Common myeloid progenitor, CD34-positive (primary cell): ENCODE results near the gene EFNA1.
"Not testable (repeated sequence)": the region's sequence is repeated elsewhere in the genome, so short reads cannot be mapped to it uniquely, and the experiment has no call there.

Experiments used
- CTCF ChIA-PET: fragments of 350-600 bp; sonication (Branson Sonifier 250); formaldehyde crosslinking; loops from one replicate; lab custom pipeline; 2021; ENCODE audit warnings: antibody characterized with exemption; lab: Charles Lee
- POLR2A ChIA-PET: fragments of 350-600 bp; sonication (Branson Sonifier 250); formaldehyde crosslinking; loops from one replicate; lab custom pipeline; 2021; ENCODE audit warnings: antibody characterized with exemption; lab: Charles Lee
- DNase-seq, 3 donors: peaks; one replicate each; pipeline versions ENCODE4 v3.0.0 to v3.0.0-alpha.2; 2013
- H3K27ac ChIP-seq, 2 experiments: 1 replicate in 1 of 2; 2 replicates in 1 of 2; pipeline ENCODE4 v1.7.0; 2013; ENCODE audit warnings: inconsistent platforms in 2 of 2, low read length in 2 of 2, mild to moderate bottlenecking in 2 of 2, low read depth in 1 of 2, moderate library complexity in 1 of 2; ENCODE audit not compliant: severe bottlenecking in 2 of 2, insufficient read depth in 1 of 2, poor library complexity in 1 of 2
- H3K27me3 ChIP-seq, 5 experiments: replicated peaks in 2 of 5; 1 replicate in 3 of 5; 2 replicates in 2 of 5; pipeline versions ENCODE4 v1.6.1 to v1.7.0; 2013; ENCODE audit warnings: low read length in 4 of 5, mild to moderate bottlenecking in 2 of 5, moderate library complexity in 2 of 5, inconsistent platforms in 1 of 5; ENCODE audit not compliant: insufficient read depth in 5 of 5, control insufficient read depth in 4 of 5
- H3K36me3 ChIP-seq, 4 experiments: 1 replicate in 2 of 4; 2 replicates in 2 of 4; pipeline versions ENCODE4 v1.6.1 to v1.7.0; 2013; ENCODE audit warnings: low read length in 3 of 4, control low read depth in 1 of 4, mild to moderate bottlenecking in 1 of 4; ENCODE audit not compliant: control insufficient read depth in 4 of 4, insufficient read depth in 4 of 4
- H3K4me1 ChIP-seq, 4 experiments: 1 replicate in 3 of 4; 2 replicates in 1 of 4; pipeline versions ENCODE4 v1.6.1 to v1.7.1; 2013; ENCODE audit warnings: low read length in 3 of 4, mild to moderate bottlenecking in 3 of 4, control low read depth in 1 of 4, inconsistent platforms in 1 of 4, moderate library complexity in 1 of 4; ENCODE audit not compliant: control insufficient read depth in 4 of 4, insufficient read depth in 4 of 4; ENCODE audit errors: control extremely low read depth in 1 of 4
- H3K4me3 ChIP-seq, 7 experiments: 1 replicate in 4 of 7; 2 replicates in 3 of 7; pipeline versions ENCODE4 v1.5.1 to v1.7.0; 2013; ENCODE audit warnings: mild to moderate bottlenecking in 7 of 7, low read length in 6 of 7, moderate library complexity in 6 of 7, inconsistent platforms in 2 of 7, low read depth in 2 of 7, control low read depth in 1 of 7; ENCODE audit not compliant: insufficient read depth in 4 of 7, control insufficient read depth in 1 of 7; ENCODE audit errors: extremely low read depth in 1 of 7
- H3K9me3 ChIP-seq, 5 experiments: 1 replicate in 4 of 5; 2 replicates in 1 of 5; pipeline versions ENCODE4 v1.6.1 to v1.7.1; 2013; ENCODE audit warnings: low read length in 4 of 5, mild to moderate bottlenecking in 2 of 5, inconsistent platforms in 1 of 5, low read depth in 1 of 5, moderate library complexity in 1 of 5; ENCODE audit not compliant: control insufficient read depth in 4 of 5, insufficient read depth in 2 of 5; ENCODE audit errors: control extremely low read depth in 1 of 5
- WGBS: methylation state at CpG from one replicate; pipeline ENCODE4 v1.1.5; 2013; ENCODE audit not compliant: insufficient coverage; 5-methylcytosine and 5-hydroxymethylcytosine counted together

The EFNA1 gene

GRCh38 chr1:155160128-155160527 is 32.5 kb downstream of the EFNA1 start:
- ChIA-PET CTCF (interaction anchor here (1.0 kb wide), 1 partner anchor 13 kb away, joined by 3 read pairs; the partner anchor contains the start of gene KRTCAP2), POLR2A (no interaction called here)
- no peaks in the 10 kb centered on the region for H3K9me3 ChIP-seq
- H3K27ac ChIP-seq, result no peak overlapping the region
- no peaks in the 10 kb centered on the region for H3K36me3 ChIP-seq
- no peaks in the 10 kb centered on the region for H3K4me1 ChIP-seq
- 96% methylated on average over 6 of the region's 8 CpGs for WGBS
- H3K4me3 ChIP-seq, result no peak overlapping the region
- no peak for DNase-seq
- H3K27me3 ChIP-seq, result no peaks in the 10 kb centered on the region

- DNase-seq, H3K4me3 ChIP-seq, H3K9me3 ChIP-seq, H3K27me3 ChIP-seq, POLR2A ChIA-PET, H3K27ac ChIP-seq, H3K36me3 ChIP-seq: not testable (repeated sequence)
- no CpG with 5 or more reads among the region's 6 CpGs for WGBS
- H3K4me1 ChIP-seq, result peaks cover 0 to 20% (median 18%) of the 10 kb centered on the region in 4 experiments
- CTCF ChIA-PET, result interaction anchor here (0.9 to 1.6 kb wide), 3 partner anchors 25 to 77 kb away, joined by 3 to 4 read pairs (median 4); no protein-coding TSS in a partner anchor
These were observed 35.0 kb downstream of the EFNA1 start for GRCh38 chr1:155162631-155163030.

GRCh38 chr1:155163785-155164184 is 36.1 kb downstream of the EFNA1 start:
- not testable (repeated sequence) for H3K9me3 ChIP-seq
- CTCF ChIA-PET, result interaction anchor here (1.2 to 7.8 kb wide), 5 partner anchors 17 to 78 kb away, joined by 4 to 68 read pairs (median 4); no protein-coding TSS in a partner anchor
- no CpG with 5 or more reads among the region's 4 CpGs for WGBS

GRCh38 chr1:155164625-155165024 is 36.9 kb downstream of the EFNA1 start:
- DNase-seq, POLR2A ChIA-PET, H3K9me3 ChIP-seq, H3K27ac ChIP-seq, H3K4me3 ChIP-seq, H3K27me3 ChIP-seq: not testable (repeated sequence)
- Histone ChIP-seq H3K36me3 (peaks cover 6 to 11% (median 8%) of the 10 kb centered on the region in 4 experiments), H3K4me1 (peaks cover 0 to 23% (median 22%) of the 10 kb centered on the region in 4 experiments)
- CTCF ChIA-PET, result interaction anchor here (1.3 to 7.8 kb wide), 4 partner anchors 18 to 79 kb away, joined by 4 to 68 read pairs (median 16); no protein-coding TSS in a partner anchor
- 100% methylated on average over 4 of the region's 11 CpGs for WGBS

More at GRCh38 chr1:155163785-155164184, 36.1 kb downstream of the EFNA1 start:
- H3K4me1 ChIP-seq, result peaks cover 0 to 23% (median 22%) of the 10 kb centered on the region in 4 experiments
- H3K27ac ChIP-seq, H3K36me3 ChIP-seq, POLR2A ChIA-PET, H3K4me3 ChIP-seq, H3K27me3 ChIP-seq, DNase-seq: not testable (repeated sequence)

GRCh38 chr1:155166051-155166470 is 38.4 kb downstream of the EFNA1 start:
- Histone ChIP-seq H3K27ac (peak overlapping the region; percentile 43 to 60), H3K36me3 (peaks cover 6 to 19% (median 12%) of the 10 kb centered on the region in 4 experiments), H3K4me3 (peak overlapping the region in 4 of 7 experiments; percentile 17 to 58 (median 46)), H3K4me1 (peaks cover 0 to 23% (median 22%) of the 10 kb centered on the region in 4 experiments), H3K27me3 (no peaks in the 10 kb centered on the region), H3K9me3 (no peaks in the 10 kb centered on the region)
- 22% methylated on average over 8 of the region's 8 CpGs for WGBS
- ChIA-PET POLR2A (interaction anchor here (0.7 to 2.7 kb wide), 4 partner anchors 26 to 78 kb away, joined by 3 to 12 read pairs (median 6); partner anchors contain the start of genes DPM3 and SLC50A1), CTCF (interaction anchor here (1.1 to 11.0 kb wide), 16 partner anchors 9 to 267 kb away, joined by 3 to 258 read pairs (median 10); partner anchors contain the start of genes EFNA1 and SLC50A1)
- DNase-seq, result no peak

GRCh38 chr1:155166471-155167165 is 38.9 kb downstream of the EFNA1 start:
- WGBS, result 5% methylated on average over 18 of the region's 27 CpGs
- peaks cover 0 to 25% (median 23%) of the 10 kb centered on the region in 4 experiments for H3K4me1 ChIP-seq
- peak overlapping the region; percentile 43 to 60 for H3K27ac ChIP-seq
- peaks cover 6 to 21% (median 12%) of the 10 kb centered on the region in 4 experiments for H3K36me3 ChIP-seq
- H3K27me3 ChIP-seq, result no peaks in the 10 kb centered on the region
- DNase-seq, result peak; percentile 89 to 98 (median 96)
- peak overlapping the region in 5 of 7 experiments; percentile 6 to 58 (median 36) for H3K4me3 ChIP-seq
- CTCF ChIA-PET, result interaction anchor here (0.8 to 11.0 kb wide), 21 partner anchors 9 to 620 kb away, joined by 3 to 258 read pairs (median 5); partner anchors contain the start of genes EFNA1 and SLC50A1
- POLR2A ChIA-PET, result interaction anchor here (0.7 to 2.7 kb wide), 5 partner anchors 26 to 82 kb away, joined by 3 to 12 read pairs (median 3); partner anchors contain the start of genes DPM3 and SLC50A1
- H3K9me3 ChIP-seq, result no peaks in the 10 kb centered on the region
